Esophagus (tissue), 2 donors: Measurements from ENCODE around the gene GABRG3. TPM values are rescaled to one million over a fixed set of nuclear protein-coding genes. Genes with fewer than 3 reads are reported as not detected.

ENCODE experiments used
- H3K27ac ChIP-seq, 2 donors: one replicate each; pipeline ENCODE4 v1.5.1; 2013; ENCODE audit warnings: low read depth in 2 of 2, mild to moderate bottlenecking in 2 of 2, inconsistent platforms in 1 of 2, low read length in 1 of 2, moderate library complexity in 1 of 2
- H3K27me3 ChIP-seq, 2 donors: one replicate each; pipeline ENCODE4 v1.6.1; 2013; ENCODE audit warnings: low read length in 2 of 2, control low read depth in 1 of 2, mild to moderate bottlenecking in 1 of 2; ENCODE audit not compliant: insufficient read depth in 2 of 2, control insufficient read depth in 1 of 2
- H3K36me3 ChIP-seq, 2 donors: one replicate each; pipeline ENCODE4 v1.6.1; 2013; ENCODE audit warnings: low read length in 1 of 2; ENCODE audit not compliant: control insufficient read depth in 2 of 2, insufficient read depth in 2 of 2
- H3K4me1 ChIP-seq, 2 donors: one replicate each; pipeline ENCODE4 v1.6.1; 2013; ENCODE audit warnings: low read length in 1 of 2; ENCODE audit not compliant: control insufficient read depth in 2 of 2, insufficient read depth in 2 of 2
- H3K4me3 ChIP-seq, 2 donors: one replicate each; pipeline ENCODE4 v1.5.1; 2013; ENCODE audit warnings: low read length in 2 of 2, mild to moderate bottlenecking in 2 of 2, low read depth in 1 of 2, moderate library complexity in 1 of 2
- H3K9me3 ChIP-seq, 2 donors: one replicate each; pipeline ENCODE4 v1.6.1; 2013; ENCODE audit warnings: mild to moderate bottlenecking in 2 of 2, low read depth in 1 of 2, low read length in 1 of 2, moderate library complexity in 1 of 2; ENCODE audit not compliant: control insufficient read depth in 2 of 2, insufficient read depth in 1 of 2
- WGBS, 2 donors: extraction: QIAGEN DNeasy Blood & Tissue Kit; methylation state at CpG; one replicate each; pipeline ENCODE4 v1.1.7; 2013; 5-methylcytosine and 5-hydroxymethylcytosine counted together
- polyA plus RNA-seq, 2 donors: library from polyadenylated mRNA; stranded (reverse); fragments of 200-250 nt; gene quantifications; one replicate each; pipeline ENCODE4 v1.2.3, GENCODE V29; 2013
- donor health status: healthy with polysubstance abuse.
- donor health status: Bipolar disorder and iron deficiency.

Gene GABRG3
- polyA plus RNA-seq, 2 donors: not detected

DNA sequence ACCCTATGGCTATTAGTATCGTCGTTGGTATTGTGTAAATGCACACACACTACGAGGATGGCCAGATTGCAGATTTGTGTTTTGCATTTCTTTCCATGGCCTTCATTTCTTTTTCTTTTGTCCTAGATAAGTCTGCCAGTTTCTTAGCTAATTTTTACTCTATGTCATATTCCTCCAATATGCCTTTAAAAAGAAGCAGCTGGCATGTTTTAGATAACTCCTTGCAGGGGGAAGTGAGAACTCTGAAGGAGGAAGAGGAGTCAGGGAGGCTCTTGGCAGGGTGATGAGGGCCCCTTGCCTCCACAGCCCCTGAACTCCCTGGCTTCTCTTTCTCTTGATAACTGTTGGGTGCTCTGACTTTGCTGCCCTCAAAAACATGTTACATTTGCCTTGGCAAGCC lies 244.0 kb downstream of the GABRG3 start:
- no peaks in the 10 kb centered on the region for H3K27me3 ChIP-seq
- no peak overlapping the region for H3K27ac ChIP-seq
- WGBS, 2 donors: 73 to 76% methylated on average over 3 of the region's 3 CpGs
- no peak overlapping the region for H3K4me3 ChIP-seq
- no peaks in the 10 kb centered on the region for H3K36me3 ChIP-seq
- H3K4me1 ChIP-seq: peaks cover 0 to 2% of the 10 kb centered on the region in 2 donors
- H3K9me3 ChIP-seq: peaks cover 0 to 8% of the 10 kb centered on the region in 2 donors

DNA sequence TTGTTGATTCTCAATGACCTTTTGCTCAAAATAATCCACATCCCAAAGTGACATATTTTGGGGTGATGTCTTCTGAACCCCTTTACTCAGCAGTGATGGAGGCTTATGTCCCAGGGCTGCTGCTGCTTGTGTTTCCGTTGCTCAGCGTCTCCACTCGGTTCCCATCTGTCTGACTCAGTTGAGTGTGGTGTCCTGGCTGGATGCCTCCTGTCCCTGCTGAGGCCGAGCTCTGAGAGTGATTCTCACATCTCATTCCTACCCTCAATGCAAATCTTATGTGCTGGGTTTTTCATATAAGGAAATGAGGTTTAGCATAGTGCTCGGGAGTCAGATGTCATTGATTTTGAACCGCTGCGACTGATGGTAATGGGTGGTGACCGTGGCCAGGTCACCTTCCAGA lies 247.4 kb downstream of the GABRG3 start:
- Histone ChIP-seq H3K4me3 (no peak overlapping the region), H3K36me3 (no peaks in the 10 kb centered on the region), H3K9me3 (peaks cover 0 to 8% of the 10 kb centered on the region in 2 donors), H3K4me1 (peaks cover 0 to 2% of the 10 kb centered on the region in 2 donors), H3K27ac (no peak overlapping the region), H3K27me3 (no peaks in the 10 kb centered on the region)
- 85 to 86% methylated on average over 8 of the region's 8 CpGs for WGBS, 2 donors

DNA sequence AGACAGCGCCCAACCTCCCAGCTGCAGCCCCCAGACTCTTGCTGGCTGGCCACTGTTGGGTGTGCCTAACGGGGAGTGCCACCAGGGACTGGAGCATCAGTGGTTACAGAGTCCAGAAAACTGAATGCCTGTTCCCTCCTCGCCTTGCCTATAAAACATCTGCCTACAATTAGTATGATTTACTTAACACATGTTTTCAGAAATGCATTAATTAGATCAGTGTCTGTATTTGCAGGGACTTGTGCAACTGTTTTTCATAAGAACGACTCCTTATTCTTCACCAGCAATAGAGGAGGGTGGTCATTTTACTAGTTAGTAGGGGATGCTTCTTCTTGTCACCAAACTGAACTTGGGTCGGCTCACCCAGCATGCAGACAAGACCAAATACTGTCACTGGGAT lies 248.7 kb downstream of the GABRG3 start:
- Histone ChIP-seq H3K27ac (no peak overlapping the region), H3K27me3 (no peaks in the 10 kb centered on the region), H3K4me3 (no peak overlapping the region), H3K4me1 (peaks cover 0 to 2% of the 10 kb centered on the region in 2 donors), H3K36me3 (no peaks in the 10 kb centered on the region), H3K9me3 (peaks cover 0 to 8% of the 10 kb centered on the region in 2 donors)
- WGBS, 2 donors: 77 to 78% methylated on average over 5 of the region's 5 CpGs

DNA sequence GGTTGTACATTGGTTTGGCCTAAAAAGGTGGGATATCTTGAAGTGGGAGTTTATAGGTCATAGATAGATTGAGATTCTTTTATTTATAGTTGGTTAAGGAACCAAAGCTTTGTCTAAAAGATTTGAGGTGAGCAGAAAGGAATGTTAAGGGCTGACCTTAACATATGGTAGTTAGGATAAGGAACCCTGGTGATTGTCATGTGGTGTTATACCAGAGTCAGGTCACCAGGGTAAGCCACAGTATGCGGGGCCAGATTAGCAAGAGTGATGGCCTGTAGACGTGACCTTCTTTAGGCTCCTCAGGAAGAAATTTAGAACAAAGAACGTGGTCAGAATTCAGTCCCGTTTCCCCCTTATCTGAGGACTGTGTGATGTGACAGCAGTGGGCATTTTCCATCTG lies 249.2 kb downstream of the GABRG3 start:
- peaks cover 0 to 8% of the 10 kb centered on the region in 2 donors for H3K9me3 ChIP-seq
- H3K4me3 ChIP-seq: no peak overlapping the region
- no peak overlapping the region for H3K27ac ChIP-seq
- 71 to 76% methylated on average over 4 of the region's 4 CpGs for WGBS, 2 donors
- H3K4me1 ChIP-seq: peaks cover 0 to 2% of the 10 kb centered on the region in 2 donors
- H3K27me3 ChIP-seq: no peaks in the 10 kb centered on the region
- no peaks in the 10 kb centered on the region for H3K36me3 ChIP-seq

DNA sequence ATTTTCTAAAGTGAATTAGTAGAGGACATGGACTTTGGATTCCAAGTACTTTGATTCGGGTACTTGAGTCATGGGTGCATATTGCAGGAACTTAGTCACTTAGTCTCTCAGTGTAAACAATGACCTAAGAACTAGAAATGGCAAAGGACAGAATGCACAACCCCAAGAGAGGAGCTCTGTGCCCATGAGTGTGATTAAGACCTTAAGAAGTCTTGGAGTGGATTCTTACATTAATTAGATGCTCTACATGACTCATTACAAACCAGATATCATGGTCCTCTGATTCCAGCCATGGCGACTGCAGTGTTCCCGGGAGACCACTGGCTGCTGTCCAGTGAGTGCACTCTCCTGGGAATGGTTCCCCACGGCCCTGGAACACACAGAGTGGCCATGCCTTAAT lies 251.5 kb downstream of the GABRG3 start:
- H3K9me3 ChIP-seq: peaks cover 2 to 8% of the 10 kb centered on the region in 2 donors
- H3K36me3 ChIP-seq: no peaks in the 10 kb centered on the region
- no peaks in the 10 kb centered on the region for H3K4me1 ChIP-seq
- H3K27ac ChIP-seq: no peak overlapping the region
- H3K4me3 ChIP-seq: no peak overlapping the region
- 49 to 52% methylated on average over 4 of the region's 4 CpGs for WGBS, 2 donors
- H3K27me3 ChIP-seq: no peaks in the 10 kb centered on the region

- Histone ChIP-seq H3K27ac (no peak overlapping the region), H3K9me3 (peaks cover 2 to 3% of the 10 kb centered on the region in 2 donors), H3K27me3 (no peaks in the 10 kb centered on the region), H3K4me1 (no peaks in the 10 kb centered on the region), H3K4me3 (no peak overlapping the region), H3K36me3 (no peaks in the 10 kb centered on the region)
- WGBS, 2 donors: 39 to 44% methylated on average over 2 of the region's 2 CpGs
These were observed 252.2 kb downstream of the GABRG3 start for GRCh38 chr15:27223179-27223578.

DNA sequence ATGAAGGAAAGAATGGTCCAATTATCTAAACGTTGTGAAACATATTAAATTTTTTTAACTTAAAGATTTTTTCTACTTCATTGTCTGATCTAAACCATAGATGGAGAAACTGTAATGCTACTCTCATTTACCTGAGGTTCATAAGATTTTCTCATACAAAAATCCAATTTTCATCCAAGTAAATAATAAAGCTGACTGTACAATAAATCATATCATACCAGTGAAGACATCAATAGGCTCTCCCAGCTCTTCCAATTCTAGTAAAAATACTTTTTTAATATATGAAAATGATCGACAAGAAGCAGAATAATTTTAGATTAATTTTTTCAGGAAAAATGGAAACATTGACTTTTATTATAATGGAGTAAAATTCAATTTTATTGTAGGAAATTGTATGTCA lies 260.8 kb downstream of the GABRG3 start:
- no peaks in the 10 kb centered on the region for H3K9me3 ChIP-seq
- no peaks in the 10 kb centered on the region for H3K27me3 ChIP-seq
- no peaks in the 10 kb centered on the region for H3K36me3 ChIP-seq
- no peaks in the 10 kb centered on the region for H3K4me1 ChIP-seq
- no peak overlapping the region for H3K27ac ChIP-seq
- 55 to 70% methylated on average over 2 of the region's 2 CpGs for WGBS, 2 donors
- no peak overlapping the region for H3K4me3 ChIP-seq

GRCh38 chr15:27232876-27233275 lies 261.9 kb downstream of the GABRG3 start:
- no peaks in the 10 kb centered on the region for H3K27me3 ChIP-seq
- H3K36me3 ChIP-seq: no peaks in the 10 kb centered on the region
- no peak overlapping the region for H3K27ac ChIP-seq
- H3K9me3 ChIP-seq: no peaks in the 10 kb centered on the region
- 69 to 71% methylated on average over 4 of the region's 4 CpGs for WGBS, 2 donors
- H3K4me3 ChIP-seq: no peak overlapping the region
- H3K4me1 ChIP-seq: no peaks in the 10 kb centered on the region

DNA sequence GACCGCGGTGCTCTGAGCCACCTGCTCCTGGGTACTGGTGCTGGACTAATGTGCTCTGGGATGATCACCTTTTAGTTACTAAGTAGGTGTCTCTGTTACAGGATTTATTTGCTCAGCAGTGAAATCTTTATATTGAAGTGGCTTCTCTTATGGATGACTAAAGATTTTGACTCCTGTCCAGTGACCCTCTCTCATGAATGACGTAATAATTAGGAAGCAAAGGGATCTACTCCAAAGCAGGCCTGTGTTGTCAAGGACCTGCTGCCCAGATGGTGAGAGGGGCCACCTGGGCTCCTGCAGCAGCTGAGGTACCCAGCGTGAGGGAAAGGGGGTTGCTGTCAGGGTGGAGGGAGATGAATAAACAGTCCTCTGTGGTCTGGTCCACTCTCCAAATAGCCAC lies 263.6 kb downstream of the GABRG3 start:
- Histone ChIP-seq H3K27ac (no peak overlapping the region), H3K9me3 (no peaks in the 10 kb centered on the region), H3K27me3 (no peaks in the 10 kb centered on the region), H3K36me3 (no peaks in the 10 kb centered on the region), H3K4me1 (no peaks in the 10 kb centered on the region), H3K4me3 (no peak overlapping the region)
- WGBS, 2 donors: 80 to 82% methylated on average over 4 of the region's 4 CpGs

- Histone ChIP-seq H3K9me3 (no peaks in the 10 kb centered on the region), H3K27me3 (no peaks in the 10 kb centered on the region), H3K27ac (no peak overlapping the region), H3K4me3 (no peak overlapping the region), H3K4me1 (no peaks in the 10 kb centered on the region), H3K36me3 (no peaks in the 10 kb centered on the region)
- WGBS, 2 donors: 59 to 73% methylated on average over 4 of the region's 4 CpGs
These were observed 264.2 kb downstream of the GABRG3 start for GRCh38 chr15:27235161-27235560.
